NCI-H187 treated with DMSO at 0.1 percent for 48 hours (cell line): ENCODE measurements around the gene KCNIP1.

ENCODE experiments used
- DNase-seq: peaks from one replicate; lab custom pipeline; 2025; lab: John Stamatoyannopoulos, UW

KCNIP1 gene

GRCh38 chr5:170565072-170565471 lies 61.3 kb downstream of the KCNIP1 start:
- no peak for DNase-seq

- DNase-seq, result no peak
Measured at GRCh38 chr5:170569101-170569500, 65.3 kb downstream of the KCNIP1 start.

DNA sequence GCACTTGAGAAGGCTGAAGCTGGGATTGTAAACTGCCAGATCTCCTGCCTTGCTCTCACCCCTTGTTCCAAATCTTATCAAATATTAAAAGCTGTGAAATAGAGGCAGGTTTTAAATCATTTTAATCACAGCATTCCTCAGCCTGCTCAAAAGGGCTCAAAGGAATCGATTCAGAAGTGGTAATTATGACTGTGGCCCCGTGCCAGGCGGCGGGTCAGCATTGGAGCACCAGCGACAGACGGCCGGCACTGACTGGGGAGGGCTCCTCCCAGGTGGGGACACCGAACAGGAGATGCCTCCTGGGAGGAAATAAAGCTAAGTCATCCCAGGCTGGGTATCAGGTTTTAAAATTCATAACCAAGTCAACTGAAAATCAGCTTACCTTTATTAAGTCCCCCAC lies 66.7 kb downstream of the KCNIP1 start:
- no peak for DNase-seq

GRCh38 chr5:170571281-170571731 lies 67.5 kb downstream of the KCNIP1 start:
- DNase-seq, result no peak

DNA sequence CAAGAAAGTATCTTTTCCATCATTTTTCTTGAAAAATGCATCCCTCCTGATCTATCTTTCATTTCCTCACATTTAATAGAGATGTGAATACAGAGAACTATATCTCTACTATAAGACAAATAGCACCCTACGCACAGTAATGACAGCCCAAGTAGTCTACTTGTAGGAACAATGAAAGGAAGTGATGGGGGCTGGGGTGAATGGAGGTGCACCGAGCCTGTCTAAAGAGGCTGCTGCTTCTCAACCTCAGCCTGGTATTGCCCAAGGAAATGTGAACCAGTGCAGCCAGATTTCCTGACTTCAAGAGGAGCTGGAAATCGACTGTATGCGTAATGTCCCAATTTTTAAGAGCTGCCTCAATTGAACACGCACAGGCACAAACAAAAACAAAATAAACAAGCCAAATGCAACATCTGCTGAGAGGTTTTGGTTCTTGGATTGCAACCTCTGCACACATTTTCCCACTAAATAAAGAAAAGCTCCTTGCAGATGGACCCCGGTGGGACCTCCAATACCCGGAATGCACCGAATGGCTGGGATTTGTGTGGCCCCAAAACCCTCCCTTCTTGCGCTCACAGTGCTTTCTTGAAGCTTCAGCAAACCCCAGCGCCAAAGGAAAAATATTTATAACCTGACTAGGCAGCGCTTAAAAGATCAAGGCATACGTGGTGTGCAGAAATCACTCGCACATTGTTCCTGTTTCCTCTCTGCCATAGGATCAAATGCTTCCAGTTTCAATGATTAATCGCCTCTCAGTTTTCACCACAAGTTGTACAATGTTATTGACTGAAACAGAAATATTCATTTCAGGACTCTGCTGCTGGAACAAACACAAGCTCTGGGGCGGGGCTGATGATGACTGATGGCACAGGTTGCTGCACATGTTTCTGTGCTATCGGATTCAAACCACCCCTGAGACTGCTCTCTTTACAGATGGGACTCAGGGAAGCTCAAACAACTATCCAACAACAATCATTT lies 68.3 kb downstream of the KCNIP1 start:
- no peak for DNase-seq

DNA sequence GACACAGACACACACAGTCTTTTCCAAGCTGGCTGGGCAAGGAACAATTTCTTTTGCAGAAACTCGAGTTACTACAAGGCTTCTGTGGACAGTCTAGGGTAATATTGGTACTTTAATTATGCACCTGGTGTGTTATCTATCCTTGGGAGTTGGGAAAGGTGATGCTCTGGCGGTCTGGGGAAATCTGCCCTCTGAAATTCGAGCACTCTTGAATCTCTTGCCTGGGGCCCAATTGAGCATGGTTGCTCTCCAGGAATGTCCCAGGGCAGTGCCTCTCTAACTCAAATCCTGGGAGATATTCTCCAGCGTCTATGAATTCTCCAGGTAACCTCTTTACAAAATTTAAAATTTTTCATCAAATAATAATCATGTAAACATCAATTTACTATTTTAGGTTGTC lies 69.3 kb downstream of the KCNIP1 start:
- DNase-seq, result no peak

GRCh38 chr5:170573660-170574059 lies 69.8 kb downstream of the KCNIP1 start:
- DNase-seq, result no peak

DNA sequence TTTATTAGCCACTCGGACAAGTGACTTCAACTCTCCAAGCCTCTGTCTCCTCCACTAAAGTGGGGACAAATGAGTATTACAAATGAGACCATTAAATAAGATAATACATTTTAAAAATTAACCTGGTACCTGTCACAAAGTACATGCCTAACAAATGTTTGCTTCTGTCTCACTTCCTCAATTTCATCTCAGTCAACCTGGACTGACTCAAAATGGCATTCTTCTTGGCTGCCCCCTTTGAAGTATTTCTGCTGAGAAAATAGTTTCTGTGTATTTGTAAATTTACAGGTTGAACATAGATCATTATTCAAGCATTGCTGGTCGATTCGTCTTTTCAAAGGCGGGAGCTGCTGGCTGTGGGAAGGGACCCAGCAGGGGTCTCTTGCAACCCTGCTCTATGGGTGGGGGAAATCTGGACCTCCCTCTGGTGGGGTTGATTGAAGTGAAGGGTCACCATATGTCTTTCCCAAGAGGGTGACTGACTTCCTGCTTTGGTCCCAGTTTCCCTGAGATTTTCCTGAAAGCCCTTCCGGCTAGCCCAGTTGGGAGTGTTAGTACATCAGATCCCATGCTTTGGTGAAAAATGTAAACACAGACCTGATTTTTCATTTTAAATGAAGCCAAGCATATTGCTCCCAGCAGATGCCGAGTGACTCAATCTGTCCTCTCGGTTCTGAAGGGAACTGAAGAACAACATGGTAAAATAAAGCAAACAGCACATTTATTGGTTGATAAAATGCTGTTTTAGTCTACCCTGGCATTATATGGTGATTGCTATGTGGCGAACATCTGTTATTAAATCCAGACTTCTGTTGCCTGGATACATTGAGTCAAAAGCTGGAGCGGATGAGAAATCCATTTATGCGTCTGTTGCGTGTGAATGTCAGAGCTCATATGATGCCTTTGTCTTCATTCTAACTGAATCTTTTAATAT lies 73.0 kb downstream of the KCNIP1 start:
- DNase-seq, result no peak

DNA sequence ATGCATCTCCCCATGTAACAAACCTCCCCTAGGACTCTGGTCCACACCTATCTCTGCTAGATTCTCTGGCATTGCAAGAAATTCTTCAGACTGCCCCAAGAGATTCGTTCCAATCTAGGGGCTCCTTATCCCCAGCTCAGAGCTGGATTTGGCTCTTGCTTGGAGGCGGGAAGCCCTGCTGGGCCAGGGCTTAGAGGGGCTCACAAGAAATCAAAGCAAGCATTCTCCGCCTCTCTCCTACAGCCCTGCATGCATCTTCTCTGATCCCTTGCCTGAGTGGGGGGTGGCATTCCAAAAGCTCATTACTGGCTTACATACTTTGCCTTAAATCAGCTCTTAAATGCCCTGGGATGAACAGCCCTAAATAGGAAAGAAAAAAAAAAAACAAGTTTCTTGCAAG lies 75.8 kb downstream of the KCNIP1 start:
- DNase-seq, result no peak

- DNase-seq, result no peak
Measured at GRCh38 chr5:170581211-170581610, 77.4 kb downstream of the KCNIP1 start.

DNA sequence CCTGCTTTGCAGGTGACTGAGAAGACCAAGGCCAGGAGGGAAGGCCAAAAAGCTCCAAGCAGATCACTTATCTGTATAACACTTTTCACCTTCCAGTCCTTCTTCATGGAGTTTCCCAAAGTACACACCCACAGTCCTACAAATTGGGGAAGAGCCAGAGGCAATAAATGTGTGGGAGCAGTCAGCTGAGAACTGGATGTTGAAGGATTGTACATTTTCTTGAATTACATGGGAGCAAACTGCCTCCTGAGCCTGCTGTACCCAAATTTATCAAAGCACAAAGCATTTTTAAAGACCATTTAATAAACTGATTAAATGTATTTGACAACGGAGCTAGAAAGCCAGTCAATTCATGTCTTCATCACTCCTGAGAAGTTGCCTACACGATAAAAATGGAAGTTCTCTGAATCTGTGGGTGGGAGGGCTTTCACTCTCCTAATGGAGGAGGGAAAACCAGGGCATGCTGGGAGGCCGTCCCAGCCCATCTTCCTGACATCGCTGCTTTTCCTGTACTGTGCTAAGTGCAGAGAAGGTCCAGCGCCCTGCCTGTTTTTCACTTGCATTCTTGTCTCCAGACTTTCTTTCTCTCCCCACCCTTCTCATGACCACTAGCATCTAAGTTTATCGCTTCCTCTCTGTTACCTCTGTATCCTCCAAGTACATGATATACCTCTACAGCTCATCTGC lies 79.0 kb downstream of the KCNIP1 start:
- DNase-seq, result no peak

- DNase-seq, result no peak
Measured at GRCh38 chr5:170584003-170584402, 80.2 kb downstream of the KCNIP1 start.

GRCh38 chr5:170584450-170585058 lies 80.7 kb downstream of the KCNIP1 start:
- no peak for DNase-seq

- DNase-seq, result no peak
Measured at GRCh38 chr5:170585273-170585948, 81.6 kb downstream of the KCNIP1 start.

- no peak for DNase-seq
Measured at GRCh38 chr5:170587808-170588207, 84.0 kb downstream of the KCNIP1 start.

DNA sequence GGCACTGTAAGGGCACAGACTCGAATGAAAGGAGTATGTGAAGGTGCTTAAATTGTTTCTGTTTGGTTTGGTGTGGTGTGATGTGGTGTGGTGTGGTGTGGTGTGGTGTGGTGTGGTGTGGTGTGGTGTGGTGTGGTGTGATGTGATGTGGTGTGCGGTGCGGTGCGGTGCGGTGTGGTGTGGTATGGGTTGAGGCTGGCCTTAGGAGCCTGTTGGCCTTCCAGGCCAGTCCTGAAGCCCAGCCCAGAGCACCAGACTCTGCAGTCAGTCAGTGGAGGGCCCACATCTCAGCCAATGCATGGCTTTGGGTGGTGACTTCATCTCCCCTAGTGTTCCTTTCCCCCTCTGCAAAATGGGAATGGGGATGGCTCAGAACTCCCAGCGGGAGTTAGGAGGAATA lies 85.8 kb downstream of the KCNIP1 start:
- no peak for DNase-seq

DNA sequence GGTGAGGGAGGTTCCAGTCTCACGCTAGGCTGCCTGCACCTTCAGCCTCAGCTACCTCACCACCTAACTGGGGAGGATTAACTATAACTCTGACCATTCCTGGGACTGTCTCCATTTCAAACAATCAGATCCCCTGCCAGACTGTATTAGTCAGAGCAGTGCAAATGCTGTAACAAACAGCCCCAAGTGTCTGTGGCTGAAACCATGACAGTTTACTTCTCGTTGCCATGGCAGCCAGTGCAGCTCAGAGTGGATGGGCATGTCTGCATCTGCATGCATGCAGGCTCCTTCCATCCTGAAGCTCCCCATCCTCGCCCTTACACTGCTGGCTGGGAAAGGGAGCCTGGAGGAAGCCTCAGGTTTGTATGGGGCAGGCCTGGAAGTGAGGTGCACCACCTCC lies 86.7 kb downstream of the KCNIP1 start:
- DNase-seq, result no peak

- no peak for DNase-seq
Measured at GRCh38 chr5:170591054-170591453, 87.2 kb downstream of the KCNIP1 start.

DNA sequence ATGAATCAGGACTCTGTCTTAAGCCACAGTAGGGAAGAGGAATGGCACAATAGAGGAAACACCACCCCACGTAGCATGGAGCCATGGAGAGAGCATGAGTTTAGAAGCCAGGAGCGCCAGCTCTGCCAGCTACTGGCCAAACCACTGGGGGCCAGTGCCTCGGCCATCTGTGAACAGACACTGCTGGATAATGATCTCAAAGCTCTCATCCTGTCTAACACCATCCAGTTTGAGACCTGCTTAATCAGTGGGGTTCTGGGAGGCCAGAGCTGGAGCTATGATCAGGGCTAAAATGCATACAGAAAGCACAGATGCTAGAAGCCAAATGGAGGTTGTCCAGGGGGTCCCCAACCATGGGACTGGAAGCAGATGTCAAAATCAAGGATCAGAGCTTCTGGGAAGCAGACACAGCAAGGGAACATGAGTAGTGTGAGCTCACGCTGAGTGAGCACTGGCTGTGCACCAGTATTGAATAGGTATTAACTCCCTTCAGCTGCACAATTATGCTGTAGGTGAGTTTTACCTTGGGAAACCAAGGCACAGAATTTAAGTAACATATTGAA lies 92.7 kb downstream of the KCNIP1 start:
- DNase-seq, result no peak

GRCh38 chr5:170597109-170597751 lies 93.4 kb downstream of the KCNIP1 start:
- DNase-seq, result no peak
